Effector CD4-positive, alpha-beta T cell (primary cell): ENCODE data around the gene MCM3AP.
"Not testable (repeated sequence)": the region's sequence is repeated elsewhere in the genome, so short reads cannot be mapped to it uniquely, and the experiment has no call there.

ENCODE experiments used
- DNase-seq: peaks from one replicate; pipeline ENCODE4 v3.0.0-alpha.2; 2020

Gene MCM3AP

DNA sequence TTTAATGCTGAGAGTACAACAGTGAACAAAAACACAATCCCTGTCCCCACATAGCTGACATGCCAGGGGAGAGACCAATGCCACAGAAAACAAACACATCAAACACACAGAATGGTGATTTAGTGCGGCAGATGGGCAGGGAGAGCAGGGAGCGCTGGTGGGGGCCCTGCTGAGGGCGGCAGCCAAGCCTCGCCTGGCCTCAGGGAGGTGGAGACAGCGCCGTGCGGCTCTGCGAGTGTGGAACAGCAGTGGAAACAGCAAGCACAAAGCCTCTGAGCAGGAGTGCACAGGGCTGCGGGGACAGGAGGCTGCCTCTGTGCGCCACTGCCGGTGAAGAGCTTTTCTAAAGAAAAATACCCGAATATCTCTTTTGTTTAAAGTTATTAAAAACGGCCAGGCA lies 17.0 kb downstream of the MCM3AP start:
- no peak for DNase-seq

DNA sequence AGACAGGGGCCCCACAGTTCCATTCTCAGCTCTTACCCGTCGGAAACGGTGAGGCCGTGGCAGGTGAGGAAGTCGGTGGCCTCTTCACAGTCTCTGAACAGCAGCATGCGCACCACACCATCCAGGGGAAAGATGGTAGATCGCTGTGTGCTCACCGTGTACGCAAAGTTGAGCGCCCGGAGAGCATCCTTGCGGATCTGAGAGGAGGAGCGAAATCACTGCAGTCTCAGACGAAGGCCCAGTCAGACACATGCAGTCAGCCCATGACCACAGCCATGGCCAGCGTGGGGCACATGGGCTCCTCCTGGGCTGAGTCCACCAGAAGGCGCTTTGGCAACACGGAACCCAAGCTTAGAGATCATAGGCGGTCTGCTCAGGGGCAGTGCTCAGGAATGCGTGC lies 18.5 kb downstream of the MCM3AP start:
- no peak for DNase-seq

- no peak for DNase-seq
Measured at GRCh38 chr21:46265736-46266525, 19.5 kb downstream of the MCM3AP start.

DNA sequence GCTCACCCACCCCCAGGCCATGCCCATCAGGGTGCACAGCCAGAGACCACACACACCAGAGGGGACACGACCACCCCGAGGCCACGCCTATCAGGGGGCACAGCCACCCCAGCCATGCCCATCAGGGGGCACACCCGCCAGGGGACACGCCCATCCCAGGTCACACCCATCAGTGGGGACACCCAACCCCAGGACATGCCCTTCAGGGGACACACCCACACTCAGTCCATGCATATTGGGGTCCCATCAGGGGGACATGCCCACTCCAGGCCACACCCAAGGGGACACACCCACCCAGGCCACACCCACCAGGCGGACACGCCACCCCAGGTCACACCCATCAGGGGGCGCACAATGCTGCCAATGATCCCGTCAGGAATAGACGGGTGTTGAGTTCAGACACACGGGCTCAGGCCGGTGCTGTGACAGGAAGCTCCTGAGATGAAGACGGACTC lies 20.7 kb downstream of the MCM3AP start:
- no peak for DNase-seq

- no peak for DNase-seq
Measured at GRCh38 chr21:46264046-46264689, 21.2 kb downstream of the MCM3AP start.

DNA sequence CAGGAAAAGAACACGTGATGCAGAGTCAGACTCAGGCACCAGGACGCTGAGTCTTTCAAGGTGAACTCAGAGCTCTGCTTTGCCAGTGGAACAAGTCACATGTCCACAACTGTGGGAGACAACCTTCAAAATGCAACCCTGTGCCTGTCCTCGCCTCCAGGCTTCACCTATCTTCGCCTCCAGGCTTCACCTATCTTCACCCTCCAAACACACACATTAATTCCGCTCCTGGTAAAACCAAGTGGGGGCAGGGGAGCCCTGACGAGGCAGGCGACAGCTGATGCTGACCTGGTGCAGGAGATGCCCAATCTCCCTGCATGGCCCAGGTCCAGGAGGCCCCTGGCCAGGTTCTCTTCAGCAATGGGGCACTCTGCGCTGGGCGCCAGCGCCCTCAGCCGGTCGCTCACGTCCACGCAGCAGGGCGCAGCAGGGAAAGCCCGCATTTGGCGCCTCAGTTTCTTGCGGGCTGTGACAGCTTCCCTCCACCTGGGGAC lies 28.9 kb downstream of the MCM3AP start:
- DNase-seq, result no peak

DNA sequence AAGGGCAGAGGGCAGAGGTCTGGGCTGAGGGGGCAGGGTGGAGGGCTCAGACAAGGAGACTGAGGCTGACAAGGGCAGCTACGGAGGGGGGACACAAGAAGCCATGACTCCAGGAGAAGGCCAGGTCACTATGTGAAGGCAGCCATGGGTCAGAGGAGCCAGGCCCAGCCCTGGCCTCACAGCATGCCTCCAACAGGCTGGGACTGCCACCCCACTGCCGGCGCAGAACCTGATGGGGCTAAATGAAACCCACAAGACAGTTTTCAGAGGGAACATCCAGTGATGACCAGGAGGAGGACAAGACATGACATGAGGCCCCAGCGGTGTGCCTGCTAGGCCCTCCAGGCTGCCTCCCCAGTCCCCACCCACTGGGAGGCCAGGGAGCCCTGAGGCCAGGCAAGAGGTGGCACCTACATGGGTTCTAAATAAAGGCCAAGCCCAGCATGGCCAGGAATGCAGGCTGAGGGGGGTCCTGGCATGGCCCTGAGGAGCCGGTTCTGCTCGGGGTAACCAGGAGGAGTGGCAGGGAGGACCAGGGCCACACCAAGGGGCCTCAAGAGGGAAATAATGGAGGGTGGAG lies 29.6 kb downstream of the MCM3AP start:
- DNase-seq, result no peak

DNA sequence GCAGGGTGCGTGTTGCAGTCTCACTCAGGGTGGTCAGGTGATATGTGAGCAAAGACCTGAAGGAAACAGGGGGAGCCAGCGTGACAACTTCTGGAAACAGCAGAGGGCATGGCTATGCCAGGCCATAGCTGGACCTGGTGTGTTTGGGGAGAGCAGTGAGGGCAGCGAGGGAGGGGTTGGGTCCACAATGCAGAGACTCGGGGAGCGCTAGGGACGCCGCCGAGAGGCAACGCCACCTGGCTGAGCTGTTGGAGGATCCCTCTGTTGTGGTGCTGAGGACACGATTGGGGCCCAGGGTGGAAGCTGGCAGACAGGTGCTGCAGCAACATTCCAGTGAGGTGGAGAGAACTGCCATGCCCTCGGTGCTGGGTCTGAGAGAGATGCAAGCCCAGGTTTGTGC lies 30.2 kb downstream of the MCM3AP start:
- DNase-seq, result no peak

DNA sequence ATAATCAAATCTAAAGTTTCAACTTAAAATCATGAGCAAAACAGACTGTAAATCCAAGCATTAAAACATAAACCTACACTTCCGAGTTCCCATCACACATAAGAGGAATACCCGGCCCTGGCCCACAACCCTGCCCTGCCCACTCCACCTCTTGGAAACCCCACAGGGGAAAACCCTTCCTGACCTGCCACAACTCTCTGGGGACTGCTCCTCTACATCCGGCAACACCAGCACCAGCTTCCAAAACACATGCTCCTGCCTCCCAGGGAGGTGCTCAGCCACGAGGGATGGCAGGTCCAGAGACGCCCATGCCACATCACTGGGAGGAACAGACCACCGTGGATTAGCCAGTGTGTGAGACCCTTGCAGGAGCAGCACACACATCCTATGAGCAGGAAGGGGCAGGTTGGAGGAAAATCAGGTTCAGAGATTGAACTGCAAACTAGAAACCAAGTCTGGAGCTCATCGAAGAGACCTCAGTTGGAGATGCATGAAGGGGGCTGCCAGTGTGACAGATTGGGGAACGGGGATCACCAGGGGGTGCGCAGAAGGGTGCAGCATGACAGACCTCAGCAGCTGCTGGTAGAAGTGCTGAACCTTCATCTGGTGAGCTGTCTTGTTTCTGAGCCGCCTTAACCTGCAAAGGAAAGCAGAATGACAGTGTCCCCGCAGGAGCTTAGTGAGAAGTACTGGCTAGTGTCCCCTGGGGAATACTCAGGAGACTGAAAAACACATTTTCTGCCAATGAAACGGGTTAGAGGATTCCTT lies 31.0 kb downstream of the MCM3AP start:
- DNase-seq, result no peak

DNA sequence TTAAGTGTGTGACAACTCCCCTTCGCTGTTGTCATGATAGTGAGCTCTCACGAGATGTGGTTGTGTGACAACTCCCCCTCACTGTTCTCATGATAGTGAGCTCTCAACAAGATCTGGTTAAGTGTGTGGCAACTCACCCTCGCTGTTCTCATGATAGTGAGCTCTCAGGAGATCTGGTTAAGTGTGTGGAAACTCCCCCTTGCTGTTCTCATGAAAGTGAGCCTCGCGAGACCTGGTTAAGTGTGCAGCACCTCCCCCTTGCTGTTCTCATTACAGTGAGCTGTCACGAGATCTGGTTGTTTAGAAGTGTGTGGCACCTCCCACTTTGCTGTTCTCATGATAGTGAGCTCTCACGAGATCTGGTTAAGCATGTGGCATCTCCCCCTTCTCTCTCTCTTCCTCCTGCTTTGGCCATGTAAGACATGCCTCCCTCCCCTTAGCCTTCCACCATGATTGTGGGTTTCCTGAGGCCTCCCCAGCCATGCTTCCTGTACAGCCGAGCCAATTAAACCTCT lies 31.7 kb downstream of the MCM3AP start:
- no peak for DNase-seq

GRCh38 chr21:46252840-46253239 lies 32.6 kb downstream of the MCM3AP start:
- DNase-seq, result no peak

DNA sequence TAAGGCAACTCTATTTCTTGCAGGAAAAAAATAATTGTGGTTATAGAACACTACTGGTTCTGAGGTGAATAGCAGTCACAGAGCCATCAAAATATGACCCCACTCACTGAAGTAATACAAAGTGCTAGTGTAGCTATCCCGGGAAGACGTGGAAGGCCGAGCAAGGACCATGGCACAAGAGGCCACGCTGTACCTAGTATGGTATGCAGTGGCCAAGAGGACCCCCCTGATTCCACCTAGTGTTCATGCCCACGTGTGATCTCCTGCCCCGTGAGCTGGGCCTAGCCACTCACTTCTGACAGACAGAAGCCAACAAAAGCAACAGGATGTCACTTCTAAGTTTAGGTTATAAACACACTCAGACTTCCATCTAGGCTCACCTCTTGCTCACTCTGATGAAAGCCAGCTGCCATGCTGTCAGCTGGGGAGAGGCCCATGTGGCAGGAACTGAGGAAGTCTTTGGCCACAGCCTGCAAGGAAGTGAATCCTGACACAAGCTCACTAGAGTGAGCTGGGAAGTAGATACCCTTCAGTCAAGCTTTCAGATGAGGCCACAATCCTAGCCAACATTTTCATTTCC lies 35.2 kb downstream of the MCM3AP start:
- no peak for DNase-seq

DNA sequence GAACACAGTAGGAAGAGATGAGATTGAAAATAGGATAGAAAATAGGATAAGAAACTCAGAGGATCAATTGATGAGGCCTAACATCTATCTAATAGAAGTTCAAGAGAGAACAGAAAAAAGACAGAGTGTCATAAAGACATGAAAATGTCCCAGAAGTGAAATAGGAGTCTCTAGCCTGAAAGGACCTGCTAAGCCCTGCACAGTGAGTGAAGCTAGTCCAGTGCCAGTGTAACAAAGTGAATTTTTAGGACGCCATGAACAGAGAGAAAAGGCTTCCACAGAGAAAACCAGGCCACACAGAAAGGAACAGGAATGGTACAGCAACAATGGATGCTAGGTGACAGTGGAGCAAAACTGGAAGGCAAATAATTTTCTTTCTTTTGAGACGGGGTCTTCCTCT lies 36.6 kb downstream of the MCM3AP start:
- no peak for DNase-seq

DNA sequence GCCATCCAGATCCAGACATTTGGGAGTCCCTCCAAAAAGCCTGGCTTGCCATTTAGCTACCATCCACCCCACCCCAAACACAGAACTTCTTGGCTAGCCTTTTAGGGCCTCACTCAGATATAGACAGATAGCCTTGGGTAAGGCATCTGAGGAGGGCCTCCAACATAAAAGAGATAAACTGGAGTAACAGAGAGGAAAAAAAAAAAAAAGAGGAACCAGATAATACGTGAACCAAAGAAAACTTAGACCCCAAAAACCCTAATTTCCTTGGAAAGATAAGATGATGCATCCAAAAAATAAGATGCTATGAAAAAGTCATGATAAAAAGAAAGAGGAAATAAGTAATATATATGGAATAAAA lies 37.0 kb downstream of the MCM3AP start:
- no peak for DNase-seq

DNA sequence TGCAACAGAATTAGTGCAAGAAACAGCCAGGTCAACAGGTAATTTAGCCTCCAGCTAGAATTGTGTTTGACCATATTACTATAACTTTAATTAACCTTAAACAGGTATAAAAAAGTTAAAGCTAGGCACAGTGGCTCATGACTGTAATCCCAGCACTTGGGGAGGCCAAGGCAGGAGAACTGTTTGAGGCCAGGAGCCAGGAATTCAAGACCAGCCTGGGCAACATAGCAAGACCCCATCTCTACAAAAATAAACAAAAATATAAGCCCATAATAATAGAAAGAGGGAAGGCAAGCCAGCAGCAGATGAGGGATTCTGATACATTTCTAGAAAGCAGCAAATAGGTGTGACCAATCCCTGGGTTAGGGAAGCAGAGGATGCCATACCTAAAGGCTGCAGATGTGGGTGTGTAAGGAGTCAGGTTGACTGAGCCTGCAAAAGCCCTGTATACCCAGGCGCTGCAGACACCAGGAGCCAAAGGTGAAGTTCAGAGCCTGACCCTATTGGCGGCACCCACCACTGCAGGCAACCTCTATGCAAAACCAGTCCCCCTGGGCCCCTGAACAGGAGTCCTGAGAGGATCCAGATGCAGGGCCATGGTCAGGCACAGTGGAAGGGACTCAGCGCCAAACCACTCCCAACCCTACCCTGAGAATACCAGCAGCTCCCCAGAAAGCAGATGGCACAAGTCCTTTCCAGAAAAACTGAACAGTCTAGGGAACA lies 37.6 kb downstream of the MCM3AP start:
- no peak for DNase-seq

DNA sequence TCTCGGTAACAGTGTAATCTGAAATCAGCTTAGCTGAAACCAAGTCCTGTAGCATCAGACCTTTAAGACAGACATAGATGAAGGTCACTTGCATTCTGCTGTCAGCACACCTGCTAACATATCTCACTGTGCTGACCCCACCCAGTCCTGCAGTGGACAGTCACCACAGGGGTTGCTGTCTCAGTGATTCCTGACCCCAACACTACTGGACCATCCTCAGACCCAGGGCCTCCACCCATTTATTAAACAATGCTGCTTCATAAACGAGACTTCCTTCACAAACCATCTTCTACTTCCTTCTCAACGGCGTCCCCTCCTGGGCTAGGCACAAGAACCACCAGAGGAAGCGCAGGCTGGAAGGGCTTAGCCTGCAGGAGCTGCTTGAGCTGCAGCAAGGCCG lies 39.1 kb downstream of the MCM3AP start:
- DNase-seq, result no peak

GRCh38 chr21:46245213-46245915 lies 40.0 kb downstream of the MCM3AP start:
- no peak for DNase-seq

DNA sequence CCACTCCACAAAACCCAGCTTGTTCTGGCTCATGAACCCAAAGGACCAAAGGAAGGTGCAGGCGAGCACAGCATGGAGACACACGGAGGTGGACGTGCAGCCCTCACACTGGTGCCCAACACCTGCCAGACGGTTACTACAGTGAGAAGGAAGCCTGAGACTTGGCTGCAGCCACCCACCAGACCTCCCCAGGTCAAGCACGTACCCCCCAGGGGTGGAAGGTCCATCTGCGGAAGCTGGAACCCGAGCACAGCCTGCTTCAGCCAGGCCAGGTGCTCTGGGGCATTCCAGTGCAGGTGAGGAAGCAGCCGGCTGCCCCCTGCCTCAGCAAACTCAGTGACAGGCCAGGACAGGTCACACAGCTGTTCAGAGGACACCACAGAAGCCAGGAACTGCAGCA lies 40.8 kb downstream of the MCM3AP start:
- no peak for DNase-seq

DNA sequence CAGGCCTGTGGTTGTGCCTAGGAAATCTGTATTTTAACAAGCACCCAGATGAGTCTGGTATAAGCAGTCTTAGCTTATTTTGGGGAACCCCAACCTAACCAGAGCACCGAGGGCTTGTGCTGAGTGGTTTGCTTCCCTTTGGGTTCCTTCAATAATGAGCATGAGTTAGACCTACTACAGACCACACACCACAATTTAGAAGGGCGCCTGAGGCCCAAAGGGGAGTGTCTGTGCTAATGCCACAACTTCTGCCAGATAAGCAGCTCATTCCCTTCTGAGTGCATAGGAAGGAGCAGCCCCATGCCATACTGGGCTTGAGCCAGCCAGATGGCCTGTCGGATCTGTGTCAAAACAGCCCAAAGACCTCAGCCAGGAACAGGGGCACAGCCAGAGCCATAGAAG lies 41.5 kb downstream of the MCM3AP start:
- DNase-seq, result no peak

- no peak for DNase-seq
Measured at GRCh38 chr21:46243325-46243724, 42.1 kb downstream of the MCM3AP start.

DNA sequence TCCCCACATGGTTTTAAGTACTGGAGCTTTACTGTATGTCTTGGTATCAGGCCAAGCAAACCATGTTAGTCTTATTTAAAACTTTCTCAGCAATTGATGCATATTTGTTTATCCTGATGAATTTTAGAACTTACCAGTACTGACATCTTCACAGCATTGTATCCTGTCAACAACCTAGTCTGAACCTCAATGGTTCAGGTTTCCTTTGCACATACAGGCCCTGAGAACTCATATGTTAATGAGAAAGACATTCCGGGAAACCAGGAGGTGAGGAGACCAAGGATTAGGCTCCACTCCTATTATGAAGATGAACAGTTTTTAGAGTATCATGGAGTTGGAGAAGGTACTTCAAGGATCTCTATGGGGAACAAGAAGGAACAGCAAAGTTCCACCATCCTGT lies 43.8 kb downstream of the MCM3AP start:
- DNase-seq, result not testable (repeated sequence)
